Adrenal gland (tissue), 12 donors: ENCODE measurements around the gene NFATC1. TPM values are rescaled to one million over a fixed set of nuclear protein-coding genes. Genes with fewer than 3 reads are reported as not detected.
A peak's percentile ranks its signal among the peaks of the same experiment; 100 is the strongest.

Experiments
- DNase-seq, 7 donors: peaks; one replicate each; pipeline ENCODE4 v3.0.0-alpha.2; 2019 to 2020
- H3K27ac ChIP-seq, 5 donors: fragments of 200-600 bp; sonication (generic) in 4 of 5; 1 replicate in 3 of 5; 2 replicates in 2 of 5; pipeline versions ENCODE4 v1.5.1 to v1.8.0; 2016 to 2020; ENCODE audit warnings: mild to moderate bottlenecking in 1 of 5
- H3K27me3 ChIP-seq: fragments of 200-600 bp; 2 replicates; pipeline ENCODE4 v1.8.0; 2021
- H3K36me3 ChIP-seq, 2 donors: fragments of 200-600 bp; replicated peaks in 1 of 2; 1 replicate in 1 of 2; 2 replicates in 1 of 2; pipeline versions ENCODE4 v1.5.1 to v1.8.0; 2018 to 2022
- H3K4me1 ChIP-seq, 2 donors: fragments of 200-600 bp; replicated peaks in 1 of 2; 1 replicate in 1 of 2; 2 replicates in 1 of 2; pipeline versions ENCODE4 v1.5.1 to v1.8.0; 2018 to 2021
- H3K4me3 ChIP-seq, 4 donors: fragments of 200-600 bp; sonication (generic) in 3 of 4; one replicate each; pipeline ENCODE4 v1.5.1; 2016 to 2018
- H3K9me3 ChIP-seq, 3 donors: fragments of 200-600 bp; sonication (generic) in 1 of 3; replicated peaks in 1 of 3; 1 replicate in 2 of 3; 2 replicates in 1 of 3; pipeline versions ENCODE4 v1.5.1 to v1.8.0; 2016 to 2021
- CTCF ChIP-seq, 6 experiments: fragments of 450-650 bp in 4 of 6; fragments of 200-600 bp in 2 of 6; sonication (generic) in 1 of 6; IDR thresholded peaks; 1 replicate in 5 of 6; 2 replicates in 1 of 6; pipeline versions ENCODE4 v1.5.1 to v1.8.0; 2016 to 2021; ENCODE audit warnings: antibody characterized with exemption in 6 of 6, mild to moderate bottlenecking in 2 of 6, moderate library complexity in 1 of 6
- POLR2A ChIP-seq, 2 donors: fragments of 450-650 bp; IDR thresholded peaks; one replicate each; pipeline ENCODE4 v1.6.1; 2017; ENCODE audit warnings: antibody characterized with exemption in 2 of 2, mild to moderate bottlenecking in 2 of 2, moderate library complexity in 1 of 2
- WGBS, 4 donors: extraction: QIAGEN DNeasy Blood & Tissue Kit in 2 of 4; methylation state at CpG; one replicate each; pipeline versions ENCODE4 v1.1.5 to v1.1.7; 2013 to 2017; 5-methylcytosine and 5-hydroxymethylcytosine counted together
- intact Hi-C, 2 donors: fragments of 100-400 bp; cut with DNase I; formaldehyde crosslinking; loops; one replicate each; pipeline versions ENCODE4 v1.14.1 to v1.15.0; 2022 to 2023
- polyA plus RNA-seq, 3 donors: library from polyadenylated mRNA; stranded (reverse); fragments of 200-250 nt in 2 of 3; fragments of 350-450 nt in 1 of 3; fragmentation: Illumina TruSeq in 1 of 3; extraction: RNeasy Lipid Tissue Mini Kit (QIAGEN cat#74804) in 1 of 3; gene quantifications; one replicate each; pipeline ENCODE4 v1.2.3, GENCODE V29; 2013 to 2014
- total RNA-seq, 9 donors: library from RNA; depleted of rRNA in 4 of 9; stranded (reverse); fragments of >200 nt in 4 of 9; fragments of 120-200 nt in 1 of 9; fragmentation: NEBNext Ultra II Directional in 1 of 9; extraction: Animal tissue kit (Norgen Biotek cat#: 25700) in 1 of 9; gene quantifications; one replicate each; pipeline versions ENCODE4 v1.1.0 to v1.2.4, GENCODE V29; 2013 to 2023
- donor health status: healthy with polysubstance abuse.
- donor health status: Bipolar disorder and iron deficiency.
- donor health status: DM: yes; HTN: yes; CAD: no.
- donor health status: DM: no; HTN: no; CAD: no.
- donor health status: DM: no; HTN: no; CAD: no.
- donor health status: DM: yes; HTN: yes; CAD: no.

The NFATC1 gene
- total and polyA plus RNA-seq, 12 donors, result 0.50 to 20.9 (median 6.7) TPM

GRCh38 chr18:79496978-79497637 is 101.4 kb downstream of the NFATC1 start:
- peak in 6 of 7 donors; percentile 34 to 64 (median 40) for DNase-seq
- Histone ChIP-seq H3K4me3 (no peak overlapping the region), H3K27me3 (no peaks in the 10 kb centered on the region), H3K27ac (peak overlapping the region in 2 of 5 donors; percentile 52 to 58), H3K4me1 (no peaks in the 10 kb centered on the region), H3K36me3 (peaks cover 0 to 3% of the 10 kb centered on the region in 2 donors), H3K9me3 (peaks cover 0 to 18% (median 0%) of the 10 kb centered on the region in 3 donors)
- TF ChIP-seq CTCF (IDR thresholded peaks at IDR 0.05) (no peak), POLR2A (IDR thresholded peaks at IDR 0.05) (no peak)
- 63 to 72% (median 67%) methylated on average over 22 of the region's 22 CpGs for WGBS, 4 donors
- intact Hi-C loops, result no loop called here

- H3K36me3 ChIP-seq, result peaks cover 0 to 3% of the 10 kb centered on the region in 2 donors
- DNase-seq, result no peak
- WGBS, 4 donors, result 62 to 70% (median 66%) methylated on average over 4 of the region's 4 CpGs
- peaks cover 0 to 18% (median 0%) of the 10 kb centered on the region in 3 donors for H3K9me3 ChIP-seq
- no peak for TF ChIP-seq CTCF (IDR thresholded peaks at IDR 0.05)
- no peak for TF ChIP-seq POLR2A (IDR thresholded peaks at IDR 0.05)
- H3K27me3 ChIP-seq, result no peaks in the 10 kb centered on the region
- intact Hi-C loops, result no loop called here
- peak overlapping the region in 1 of 5 donors; percentile 58 for H3K27ac ChIP-seq
- H3K4me1 ChIP-seq, result no peaks in the 10 kb centered on the region
- no peak overlapping the region for H3K4me3 ChIP-seq
Measured at GRCh38 chr18:79497638-79498081, 101.9 kb downstream of the NFATC1 start.

GRCh38 chr18:79498662-79499061 is 102.9 kb downstream of the NFATC1 start:
- H3K4me3 ChIP-seq, result no peak overlapping the region
- no peak overlapping the region for H3K27ac ChIP-seq
- no peaks in the 10 kb centered on the region for H3K4me1 ChIP-seq
- WGBS, 4 donors, result 88 to 98% (median 95%) methylated on average over 6 of the region's 6 CpGs
- no peak for DNase-seq
- intact Hi-C loops, result no loop called here
- TF ChIP-seq POLR2A (IDR thresholded peaks at IDR 0.05) (no peak), CTCF (IDR thresholded peaks at IDR 0.05) (no peak)
- peaks cover 0 to 18% (median 0%) of the 10 kb centered on the region in 3 donors for H3K9me3 ChIP-seq
- peaks cover 0 to 3% of the 10 kb centered on the region in 2 donors for H3K36me3 ChIP-seq
- no peaks in the 10 kb centered on the region for H3K27me3 ChIP-seq

- peaks cover 0 to 3% of the 10 kb centered on the region in 2 donors for H3K36me3 ChIP-seq
- peaks cover 0 to 18% (median 0%) of the 10 kb centered on the region in 3 donors for H3K9me3 ChIP-seq
- peaks cover under 1% of the 10 kb centered on the region in 2 donors for H3K4me1 ChIP-seq
- no peak overlapping the region for H3K4me3 ChIP-seq
- H3K27ac ChIP-seq, result no peak overlapping the region
- intact Hi-C loops, result no loop called here
- WGBS, 4 donors, result 82 to 90% (median 87%) methylated on average over 4 of the region's 4 CpGs
- no peak for TF ChIP-seq POLR2A (IDR thresholded peaks at IDR 0.05)
- no peak for TF ChIP-seq CTCF (IDR thresholded peaks at IDR 0.05)
- no peaks in the 10 kb centered on the region for H3K27me3 ChIP-seq
- no peak for DNase-seq
Measured at GRCh38 chr18:79501006-79501405, 105.3 kb downstream of the NFATC1 start.
